ENCODE data around the gene STAT6.

DNA sequence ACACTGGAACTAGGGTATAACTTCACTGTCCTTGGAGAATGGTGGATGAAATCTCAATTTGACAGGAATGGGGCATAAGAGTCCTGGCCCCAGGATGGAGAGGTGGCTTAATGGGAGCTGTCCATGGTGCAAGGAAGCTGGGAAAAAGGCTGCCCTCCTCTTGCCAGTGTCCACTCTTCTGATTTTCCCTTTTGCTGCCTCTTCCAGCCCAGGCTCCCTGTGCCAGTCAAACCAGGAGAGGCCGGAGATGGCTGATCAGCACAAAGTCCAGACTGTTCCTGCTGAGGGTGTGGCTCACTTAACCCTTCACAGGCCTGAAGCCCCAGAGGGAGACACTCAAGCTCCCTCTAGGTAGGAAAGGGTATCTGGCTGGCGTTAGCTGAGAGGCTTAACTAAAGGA, 61.3 kb downstream of the STAT6 start, which contains the start of gene MYO1A:
- TF ChIP-seq EZH2 (IDR thresholded peaks at IDR 0.05; ENCODE audit: borderline replicate concordance, insufficient read depth, low read depth, low read length, poor library complexity, severe bottlenecking): no peak
- TF ChIP-seq, protein P1, sequence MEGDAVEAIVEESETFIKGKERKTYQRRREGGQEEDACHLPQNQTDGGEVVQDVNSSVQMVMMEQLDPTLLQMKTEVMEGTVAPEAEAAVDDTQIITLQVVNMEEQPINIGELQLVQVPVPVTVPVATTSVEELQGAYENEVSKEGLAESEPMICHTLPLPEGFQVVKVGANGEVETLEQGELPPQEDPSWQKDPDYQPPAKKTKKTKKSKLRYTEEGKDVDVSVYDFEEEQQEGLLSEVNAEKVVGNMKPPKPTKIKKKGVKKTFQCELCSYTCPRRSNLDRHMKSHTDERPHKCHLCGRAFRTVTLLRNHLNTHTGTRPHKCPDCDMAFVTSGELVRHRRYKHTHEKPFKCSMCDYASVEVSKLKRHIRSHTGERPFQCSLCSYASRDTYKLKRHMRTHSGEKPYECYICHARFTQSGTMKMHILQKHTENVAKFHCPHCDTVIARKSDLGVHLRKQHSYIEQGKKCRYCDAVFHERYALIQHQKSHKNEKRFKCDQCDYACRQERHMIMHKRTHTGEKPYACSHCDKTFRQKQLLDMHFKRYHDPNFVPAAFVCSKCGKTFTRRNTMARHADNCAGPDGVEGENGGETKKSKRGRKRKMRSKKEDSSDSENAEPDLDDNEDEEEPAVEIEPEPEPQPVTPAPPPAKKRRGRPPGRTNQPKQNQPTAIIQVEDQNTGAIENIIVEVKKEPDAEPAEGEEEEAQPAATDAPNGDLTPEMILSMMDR (IDR thresholded peaks at IDR 0.05): no peak

Data from B cell (primary cell).